ENCODE data around the gene ORAI2. TPM values are rescaled to one million over a fixed set of nuclear protein-coding genes. Genes with fewer than 3 reads are reported as not detected.
"Not testable (repeated sequence)": the region's sequence is repeated elsewhere in the genome, so short reads cannot be mapped to it uniquely, and the experiment has no call there.

ORAI2 gene
- total RNA-seq, 2 experiments from 2014 or later = 149 to 230 TPM

DNA sequence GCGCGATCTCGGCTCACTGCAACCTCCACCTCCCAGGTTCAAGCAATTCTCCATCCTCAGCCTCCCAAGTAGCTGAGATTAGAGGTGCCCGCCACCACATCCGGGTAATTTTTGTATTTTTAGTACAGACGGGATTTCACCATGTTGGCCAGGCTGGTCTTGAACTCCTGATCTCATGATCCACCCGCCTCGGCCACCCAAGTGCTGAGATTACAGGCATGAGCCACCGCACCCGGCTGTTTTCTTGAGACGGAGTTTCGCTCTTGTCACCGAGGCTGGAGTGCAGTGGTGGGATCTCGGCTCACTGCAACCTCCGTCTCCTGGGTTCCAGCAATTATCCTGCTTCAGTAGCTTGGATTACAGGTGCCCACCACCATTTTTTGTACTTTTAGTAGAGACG lies 64.9 kb downstream of the ORAI2 start:
- H3K79me2 ChIP-seq (ENCODE audit: insufficient read depth, low read depth, low read length); H4K20me1 ChIP-seq (ENCODE audit: insufficient read depth, low read length); POLR2A ChIA-PET; BruUV-seq (replicated peaks); DNase-seq (ENCODE audit: low spot score); H3K4me1 ChIP-seq (ENCODE audit: insufficient read depth, low read length, poor library complexity, severe bottlenecking); H3K4me2 ChIP-seq (ENCODE audit: low read length); H2AFZ ChIP-seq (ENCODE audit: low read length); H3K36me3 ChIP-seq (ENCODE audit: insufficient read depth, low read length); intact Hi-C loops (cut with micrococcal nuclease; ENCODE audit: unreplicated experiment); H3K9me2 ChIP-seq (ENCODE audit: insufficient read depth, low read length); CTCF ChIA-PET (ENCODE audit: unreplicated experiment); H3K4me3 ChIP-seq (ENCODE audit: low read depth, low read length, poor library complexity, severe bottlenecking); H3K27ac ChIP-seq (ENCODE audit: low read depth, low read length, poor library complexity, severe bottlenecking); H3K9me3 ChIP-seq (ENCODE audit: low read length): not testable (repeated sequence)

DNA sequence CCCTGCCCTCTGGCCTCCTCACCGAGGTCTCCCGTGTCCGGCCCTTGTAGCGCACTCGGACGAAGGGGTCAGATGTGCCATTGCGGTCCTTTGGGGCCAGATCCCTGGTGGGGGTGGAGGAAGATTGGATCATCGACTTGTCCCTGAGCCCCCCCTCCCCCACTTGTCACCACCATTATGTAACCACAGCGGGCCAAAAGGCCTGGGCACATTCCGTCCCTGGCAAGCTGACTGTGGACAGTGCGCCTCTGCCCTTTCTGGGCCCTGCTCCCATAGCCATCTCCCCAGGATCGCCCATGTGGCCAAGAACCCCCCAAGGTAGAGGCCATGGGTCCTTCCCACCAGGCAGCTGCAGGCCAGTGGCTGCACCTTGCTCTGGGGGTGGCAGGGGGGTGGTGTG lies 69.8 kb downstream of the ORAI2 start:
- H3K9me3 ChIP-seq (ENCODE audit: low read length); H4K20me1 ChIP-seq (ENCODE audit: insufficient read depth, low read length); POLR2A ChIA-PET; H3K4me2 ChIP-seq (ENCODE audit: low read length); H3K79me2 ChIP-seq (ENCODE audit: insufficient read depth, low read depth, low read length); H2AFZ ChIP-seq (ENCODE audit: low read length); intact Hi-C loops (cut with micrococcal nuclease; ENCODE audit: unreplicated experiment); CTCF ChIA-PET (ENCODE audit: unreplicated experiment); DNase-seq (ENCODE audit: low spot score); H3K36me3 ChIP-seq (ENCODE audit: insufficient read depth, low read length); H3K27ac ChIP-seq (ENCODE audit: low read depth, low read length, poor library complexity, severe bottlenecking); H3K4me1 ChIP-seq (ENCODE audit: insufficient read depth, low read length, poor library complexity, severe bottlenecking); H3K4me3 ChIP-seq (ENCODE audit: low read depth, low read length, poor library complexity, severe bottlenecking); BruUV-seq (replicated peaks); H3K9me2 ChIP-seq (ENCODE audit: insufficient read depth, low read length): not testable (repeated sequence)

DNA sequence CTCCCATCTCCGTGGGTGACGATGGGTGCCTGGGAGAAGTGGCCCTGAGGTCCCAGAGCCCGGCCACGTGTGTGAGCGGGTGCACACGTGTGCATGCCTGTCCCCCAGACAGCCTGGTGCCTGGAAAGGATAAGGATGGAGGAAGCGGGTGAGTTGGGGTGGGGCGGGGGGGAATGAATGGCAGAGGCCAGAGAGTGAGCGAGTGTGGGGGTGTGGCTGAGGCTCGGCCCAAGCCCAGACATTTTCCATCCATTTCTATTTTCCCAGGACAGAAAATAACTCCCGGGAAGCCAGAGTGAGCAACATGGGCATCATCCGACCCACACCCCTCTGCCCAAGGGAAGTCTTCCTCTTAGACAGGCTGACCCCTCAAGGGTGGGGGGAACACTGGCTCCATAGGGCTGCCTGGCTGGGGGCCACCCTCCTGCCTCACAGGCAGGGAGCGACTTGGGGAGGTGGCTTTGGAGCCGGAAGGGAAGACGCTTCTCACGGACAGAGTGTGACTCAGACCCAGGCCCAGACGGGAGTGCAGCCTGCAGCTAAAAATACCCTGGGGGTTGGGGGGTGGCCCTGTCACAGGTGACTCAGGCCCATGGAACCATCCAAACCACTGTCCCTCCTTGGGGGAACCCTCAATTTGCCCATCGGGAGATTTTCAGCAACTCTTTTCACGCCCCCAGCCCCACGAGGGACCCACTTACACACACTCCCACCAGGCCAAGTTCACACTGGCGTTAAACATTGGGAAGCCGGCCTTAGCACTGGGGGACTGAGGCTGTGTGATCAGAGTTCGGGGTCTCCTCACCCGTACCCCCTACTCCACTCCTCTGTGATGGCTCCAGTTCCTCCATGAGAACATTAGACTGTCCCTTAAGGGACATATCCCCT lies 72.2 kb downstream of the ORAI2 start:
- H4K20me1 ChIP-seq (ENCODE audit: insufficient read depth, low read length); H3K4me3 ChIP-seq (ENCODE audit: low read depth, low read length, poor library complexity, severe bottlenecking); CTCF ChIA-PET (ENCODE audit: unreplicated experiment); H3K9me3 ChIP-seq (ENCODE audit: low read length); POLR2A ChIA-PET; H2AFZ ChIP-seq (ENCODE audit: low read length); H3K9me2 ChIP-seq (ENCODE audit: insufficient read depth, low read length); DNase-seq (ENCODE audit: low spot score); H3K4me1 ChIP-seq (ENCODE audit: insufficient read depth, low read length, poor library complexity, severe bottlenecking); BruUV-seq (replicated peaks); H3K36me3 ChIP-seq (ENCODE audit: insufficient read depth, low read length); H3K79me2 ChIP-seq (ENCODE audit: insufficient read depth, low read depth, low read length); H3K27ac ChIP-seq (ENCODE audit: low read depth, low read length, poor library complexity, severe bottlenecking); H3K4me2 ChIP-seq (ENCODE audit: low read length); intact Hi-C loops (cut with micrococcal nuclease; ENCODE audit: unreplicated experiment): not testable (repeated sequence)

Small RNA genes lying within 50 kb of the gene (microRNA-seq; reads per million reads assigned to microRNA genes)
- 4.5 reads per million for gene MIR4467 (ENCODE audit: borderline replicate concordance)
- 28.8 reads per million, percentile 35 among the genes with 10 or more reads in this experiment for gene MIR5090 (ENCODE audit: borderline replicate concordance)
- not detected for gene MIR548O (ENCODE audit: borderline replicate concordance)

Small RNA genes lying within 50 kb of the gene (small RNA-seq; reads per million reads assigned to genes)
- not detected for gene MIR548O

Other genes with a start within 250 kb of the ORAI2 start
- 27.3 and 42.0 TPM in 2 replicates for gene SH2B2, start 146.7 kb upstream of the ORAI2 start, total RNA-seq (2014; rRNA removed; shearing (Covaris generic))
- 109 and 131 TPM in 2 replicates for gene SH2B2, start 146.7 kb upstream of the ORAI2 start, total RNA-seq (2022)
- not detected in 2 replicates for gene SPDYE6, start 77.1 kb upstream of the ORAI2 start, total RNA-seq (2014; rRNA removed; shearing (Covaris generic))
- not detected in 2 replicates for gene SPDYE6, start 77.1 kb upstream of the ORAI2 start, total RNA-seq (2022)
- 47.1 and 60.7 TPM in 2 replicates for gene PRKRIP1, start 37.2 kb upstream of the ORAI2 start, total RNA-seq (2014; rRNA removed; shearing (Covaris generic))
- gene PRKRIP1, start 37.2 kb upstream of the ORAI2 start, total RNA-seq (2022) = 42.5 and 48.2 TPM in 2 replicates
- 17.5 and 23.6 TPM in 2 replicates for gene ALKBH4, start 31.3 kb downstream of the ORAI2 start, total RNA-seq (2014; rRNA removed; shearing (Covaris generic))
- gene ALKBH4, start 31.3 kb downstream of the ORAI2 start, total RNA-seq (2022) = 12.1 and 13.3 TPM in 2 replicates
- 63.1 and 68.2 TPM in 2 replicates for gene LRWD1, start 31.4 kb downstream of the ORAI2 start, total RNA-seq (2014; rRNA removed; shearing (Covaris generic))
- 37.7 and 39.1 TPM in 2 replicates for gene LRWD1, start 31.4 kb downstream of the ORAI2 start, total RNA-seq (2022)
- gene POLR2J, start 45.3 kb downstream of the ORAI2 start, total RNA-seq (2014; rRNA removed; shearing (Covaris generic)) = 58.1 and 62.4 TPM in 2 replicates
- gene POLR2J, start 45.3 kb downstream of the ORAI2 start, total RNA-seq (2022) = 62.9 and 68.6 TPM in 2 replicates
- 7.2 and 8.2 TPM in 2 replicates for gene RASA4B, start 84.2 kb downstream of the ORAI2 start, total RNA-seq (2014; rRNA removed; shearing (Covaris generic))
- gene RASA4B, start 84.2 kb downstream of the ORAI2 start, total RNA-seq (2022) = 12.8 and 18.1 TPM in 2 replicates
- gene UPK3BL2, start 110.1 kb downstream of the ORAI2 start, total RNA-seq (2014; rRNA removed; shearing (Covaris generic)) = 5.4 and 10.2 TPM in 2 replicates
- 19.5 and 22.2 TPM in 2 replicates for gene UPK3BL2, start 110.1 kb downstream of the ORAI2 start, total RNA-seq (2022)
- gene SPDYE2, start 117.7 kb downstream of the ORAI2 start, total RNA-seq (2014; rRNA removed; shearing (Covaris generic)) = not detected in 2 replicates
- gene SPDYE2, start 117.7 kb downstream of the ORAI2 start, total RNA-seq (2022) = not detected in 2 replicates
- gene POLR2J3, start 139.0 kb downstream of the ORAI2 start, total RNA-seq (2014; rRNA removed; shearing (Covaris generic)) = 12.4 and 30.4 TPM in 2 replicates
- gene POLR2J3, start 139.0 kb downstream of the ORAI2 start, total RNA-seq (2022) = 62.8 and 63.7 TPM in 2 replicates
- 20.3 and 25.9 TPM in 2 replicates for gene RASA4, start 183.2 kb downstream of the ORAI2 start, total RNA-seq (2014; rRNA removed; shearing (Covaris generic))
- gene RASA4, start 183.2 kb downstream of the ORAI2 start, total RNA-seq (2022) = 52.4 and 64.6 TPM in 2 replicates
- 13.3 and 22.6 TPM in 2 replicates for gene UPK3BL1, start 209.2 kb downstream of the ORAI2 start, total RNA-seq (2014; rRNA removed; shearing (Covaris generic))
- gene UPK3BL1, start 209.2 kb downstream of the ORAI2 start, total RNA-seq (2022) = 22.5 and 26.6 TPM in 2 replicates
- gene SPDYE2B, start 216.7 kb downstream of the ORAI2 start, total RNA-seq (2014; rRNA removed; shearing (Covaris generic)) = not detected in 2 replicates
- gene SPDYE2B, start 216.7 kb downstream of the ORAI2 start, total RNA-seq (2022) = not detected in 2 replicates
- gene POLR2J2, start 238.1 kb downstream of the ORAI2 start, total RNA-seq (2014; rRNA removed; shearing (Covaris generic)) = 2.5 and 5.4 TPM in 2 replicates
- gene POLR2J2, start 238.1 kb downstream of the ORAI2 start, total RNA-seq (2022) = 11.8 and 16.2 TPM in 2 replicates

All from OCI-LY7 (cell line).